Measurements from ENCODE around the gene EPB41L5. TPM values are rescaled to one million over a fixed set of nuclear protein-coding genes. Genes with fewer than 3 reads are reported as not detected.
"Not testable (repeated sequence)": the region's sequence is repeated elsewhere in the genome, so short reads cannot be mapped to it uniquely, and the experiment has no call there.

Gene EPB41L5
- total and polyA plus RNA-seq, 5 donors from 2014 or later = 2.8 to 5.4 (median 3.6) TPM

- no peak overlapping the region for H3K4me3 Mint-ChIP-seq
- DNase-seq = no peak
- no peak for ATAC-seq (ENCODE audit: low read depth in 2 of 2)
- H3K27ac Mint-ChIP-seq = no peak overlapping the region
- no peaks in the 10 kb centered on the region for H3K4me1 ChIP-seq (ENCODE audit: control insufficient read depth, insufficient read depth, low read length, poor library complexity, severe bottlenecking)
- no peak overlapping the region for H3K27ac ChIP-seq (ENCODE audit: insufficient read depth, low read length, poor library complexity, severe bottlenecking)
- H3K4me1 Mint-ChIP-seq = no peaks in the 10 kb centered on the region
- no peak overlapping the region for H3K4me3 ChIP-seq (ENCODE audit: low read depth, low read length)
- no peaks in the 10 kb centered on the region for H3K27me3 ChIP-seq (ENCODE audit: control insufficient read depth, insufficient read depth, low read length)
- no peaks in the 10 kb centered on the region for H3K9me3 ChIP-seq (ENCODE audit: control insufficient read depth in 2 of 2, low read length in 2 of 2)
- peaks cover 13% of the 10 kb centered on the region for H3K36me3 Mint-ChIP-seq
- no peaks in the 10 kb centered on the region for H3K27me3 Mint-ChIP-seq
- H3K36me3 ChIP-seq (ENCODE audit: control insufficient read depth, insufficient read depth, low read length) = no peaks in the 10 kb centered on the region
- H3K9me3 Mint-ChIP-seq = peaks cover 0 to 1% (median 0%) of the 10 kb centered on the region in 7 donors
Measured at GRCh38 chr2:120142528-120143219, 129.8 kb downstream of the EPB41L5 start.

GRCh38 chr2:120148229-120148628, 135.4 kb downstream of the EPB41L5 start:
- no peak for DNase-seq
- Histone ChIP-seq H3K27me3 (ENCODE audit: control insufficient read depth, insufficient read depth, low read length) (no peaks in the 10 kb centered on the region), H3K36me3 (ENCODE audit: control insufficient read depth, insufficient read depth, low read length) (no peaks in the 10 kb centered on the region), H3K4me1 (ENCODE audit: control insufficient read depth, insufficient read depth, low read length, poor library complexity, severe bottlenecking) (no peaks in the 10 kb centered on the region), H3K27ac (ENCODE audit: insufficient read depth, low read length, poor library complexity, severe bottlenecking) (no peak overlapping the region), H3K4me3 (ENCODE audit: low read depth, low read length) (no peak overlapping the region), H3K9me3 (ENCODE audit: control insufficient read depth in 2 of 2, low read length in 2 of 2) (peaks cover 0 to 4% of the 10 kb centered on the region in 2 experiments)
- peaks cover 31% of the 10 kb centered on the region for H3K36me3 Mint-ChIP-seq
- no peaks in the 10 kb centered on the region for H3K27me3 Mint-ChIP-seq
- no peaks in the 10 kb centered on the region for H3K4me1 Mint-ChIP-seq
- H3K4me3 Mint-ChIP-seq = no peak overlapping the region
- ATAC-seq (ENCODE audit: low read depth in 2 of 2) = no peak
- H3K27ac Mint-ChIP-seq = no peak overlapping the region
- H3K9me3 Mint-ChIP-seq = peaks cover 0 to 16% (median 2%) of the 10 kb centered on the region in 7 donors

GRCh38 chr2:120148669-120149068, 135.8 kb downstream of the EPB41L5 start:
- H3K36me3 Mint-ChIP-seq = peaks cover 36% of the 10 kb centered on the region
- H3K27me3 ChIP-seq (ENCODE audit: control insufficient read depth, insufficient read depth, low read length) = no peaks in the 10 kb centered on the region
- H3K27me3 Mint-ChIP-seq = no peaks in the 10 kb centered on the region
- H3K27ac Mint-ChIP-seq = no peak overlapping the region
- no peak for ATAC-seq (ENCODE audit: low read depth in 2 of 2)
- H3K9me3 ChIP-seq (ENCODE audit: control insufficient read depth in 2 of 2, low read length in 2 of 2) = peaks cover 0 to 4% of the 10 kb centered on the region in 2 experiments
- H3K4me1 ChIP-seq (ENCODE audit: control insufficient read depth, insufficient read depth, low read length, poor library complexity, severe bottlenecking) = no peaks in the 10 kb centered on the region
- no peaks in the 10 kb centered on the region for H3K36me3 ChIP-seq (ENCODE audit: control insufficient read depth, insufficient read depth, low read length)
- DNase-seq = no peak
- no peaks in the 10 kb centered on the region for H3K4me1 Mint-ChIP-seq
- H3K9me3 Mint-ChIP-seq = peaks cover 0 to 16% (median 2%) of the 10 kb centered on the region in 7 donors
- H3K4me3 ChIP-seq (ENCODE audit: low read depth, low read length) = no peak overlapping the region
- no peak overlapping the region for H3K27ac ChIP-seq (ENCODE audit: insufficient read depth, low read length, poor library complexity, severe bottlenecking)
- H3K4me3 Mint-ChIP-seq = no peak overlapping the region

- H3K27me3 Mint-ChIP-seq = no peaks in the 10 kb centered on the region
- H3K4me3 Mint-ChIP-seq = no peak overlapping the region
- H3K4me3 ChIP-seq (ENCODE audit: low read depth, low read length) = no peak overlapping the region
- H3K36me3 Mint-ChIP-seq = peaks cover 35% of the 10 kb centered on the region
- no peaks in the 10 kb centered on the region for H3K4me1 Mint-ChIP-seq
- no peaks in the 10 kb centered on the region for H3K36me3 ChIP-seq (ENCODE audit: control insufficient read depth, insufficient read depth, low read length)
- H3K4me1 ChIP-seq (ENCODE audit: control insufficient read depth, insufficient read depth, low read length, poor library complexity, severe bottlenecking) = no peaks in the 10 kb centered on the region
- no peak overlapping the region for H3K27ac ChIP-seq (ENCODE audit: insufficient read depth, low read length, poor library complexity, severe bottlenecking)
- H3K9me3 ChIP-seq (ENCODE audit: control insufficient read depth in 2 of 2, low read length in 2 of 2) = peaks cover 0 to 4% of the 10 kb centered on the region in 2 experiments
- no peaks in the 10 kb centered on the region for H3K27me3 ChIP-seq (ENCODE audit: control insufficient read depth, insufficient read depth, low read length)
- peaks cover 0 to 16% (median 2%) of the 10 kb centered on the region in 7 donors for H3K9me3 Mint-ChIP-seq
- ATAC-seq (ENCODE audit: low read depth in 2 of 2) = no peak
- no peak for DNase-seq
- no peak overlapping the region for H3K27ac Mint-ChIP-seq
Measured at GRCh38 chr2:120149406-120149805, 136.5 kb downstream of the EPB41L5 start.

- Histone ChIP-seq H3K4me1 (ENCODE audit: control insufficient read depth, insufficient read depth, low read length, poor library complexity, severe bottlenecking) (no peaks in the 10 kb centered on the region), H3K27ac (ENCODE audit: insufficient read depth, low read length, poor library complexity, severe bottlenecking) (no peak overlapping the region), H3K4me3 (ENCODE audit: low read depth, low read length) (no peak overlapping the region), H3K36me3 (ENCODE audit: control insufficient read depth, insufficient read depth, low read length) (no peaks in the 10 kb centered on the region), H3K9me3 (ENCODE audit: control insufficient read depth in 2 of 2, low read length in 2 of 2) (peaks cover 2 to 7% of the 10 kb centered on the region in 2 experiments), H3K27me3 (ENCODE audit: control insufficient read depth, insufficient read depth, low read length) (no peaks in the 10 kb centered on the region)
- DNase-seq (no peak), ATAC-seq (ENCODE audit: low read depth in 2 of 2) (no peak)
- H3K27ac Mint-ChIP-seq = no peak overlapping the region
- no peaks in the 10 kb centered on the region for H3K27me3 Mint-ChIP-seq
- H3K9me3 Mint-ChIP-seq = peaks cover 0 to 17% (median 2%) of the 10 kb centered on the region in 7 donors
- no peak overlapping the region for H3K4me3 Mint-ChIP-seq
- no peaks in the 10 kb centered on the region for H3K4me1 Mint-ChIP-seq
- H3K36me3 Mint-ChIP-seq = peaks cover 34% of the 10 kb centered on the region
Measured at GRCh38 chr2:120150040-120150482, 137.2 kb downstream of the EPB41L5 start.

- Histone ChIP-seq H3K4me3 (ENCODE audit: low read depth, low read length) (no peak overlapping the region), H3K27me3 (ENCODE audit: control insufficient read depth, insufficient read depth, low read length) (no peaks in the 10 kb centered on the region), H3K9me3 (ENCODE audit: control insufficient read depth in 2 of 2, low read length in 2 of 2) (peaks cover 12% of the 10 kb centered on the region in 2 experiments), H3K27ac (ENCODE audit: insufficient read depth, low read length, poor library complexity, severe bottlenecking) (no peak overlapping the region), H3K36me3 (ENCODE audit: control insufficient read depth, insufficient read depth, low read length) (no peaks in the 10 kb centered on the region), H3K4me1 (ENCODE audit: control insufficient read depth, insufficient read depth, low read length, poor library complexity, severe bottlenecking) (no peaks in the 10 kb centered on the region)
- H3K36me3 Mint-ChIP-seq = peaks cover 30% of the 10 kb centered on the region
- no peak for DNase-seq
- ATAC-seq (ENCODE audit: low read depth in 2 of 2) = no peak
- H3K27ac Mint-ChIP-seq = no peak overlapping the region
- peaks cover 10% of the 10 kb centered on the region for H3K27me3 Mint-ChIP-seq
- H3K9me3 Mint-ChIP-seq = peaks cover 0 to 19% (median 3%) of the 10 kb centered on the region in 7 donors
- H3K4me3 Mint-ChIP-seq = no peak overlapping the region
- H3K4me1 Mint-ChIP-seq = no peaks in the 10 kb centered on the region
Measured at GRCh38 chr2:120155308-120155707, 142.4 kb downstream of the EPB41L5 start.

GRCh38 chr2:120158658-120159057, 145.8 kb downstream of the EPB41L5 start:
- H3K4me1 Mint-ChIP-seq; H3K27me3 ChIP-seq (ENCODE audit: control insufficient read depth, insufficient read depth, low read length); H3K27ac ChIP-seq (ENCODE audit: insufficient read depth, low read length, poor library complexity, severe bottlenecking); H3K4me3 ChIP-seq (ENCODE audit: low read depth, low read length); H3K36me3 ChIP-seq (ENCODE audit: control insufficient read depth, insufficient read depth, low read length); H3K4me3 Mint-ChIP-seq; H3K4me1 ChIP-seq (ENCODE audit: control insufficient read depth, insufficient read depth, low read length, poor library complexity, severe bottlenecking); ATAC-seq (ENCODE audit: low read depth in 2 of 2); DNase-seq: not testable (repeated sequence)
- Mint-ChIP-seq H3K36me3 (peaks cover 17% of the 10 kb centered on the region), H3K27me3 (peaks cover 10% of the 10 kb centered on the region), H3K27ac (peak overlapping the region in 1 of 3 donors; percentile 26), H3K9me3 (peaks cover 0 to 10% (median 2%) of the 10 kb centered on the region in 7 donors)
- H3K9me3 ChIP-seq (ENCODE audit: control insufficient read depth in 2 of 2, low read length in 2 of 2) = peaks cover 8 to 12% of the 10 kb centered on the region in 2 experiments

- no peak overlapping the region for H3K27ac Mint-ChIP-seq
- Histone ChIP-seq H3K4me1 (ENCODE audit: control insufficient read depth, insufficient read depth, low read length, poor library complexity, severe bottlenecking) (no peaks in the 10 kb centered on the region), H3K36me3 (ENCODE audit: control insufficient read depth, insufficient read depth, low read length) (no peaks in the 10 kb centered on the region), H3K9me3 (ENCODE audit: control insufficient read depth in 2 of 2, low read length in 2 of 2) (no peaks in the 10 kb centered on the region), H3K27ac (ENCODE audit: insufficient read depth, low read length, poor library complexity, severe bottlenecking) (no peak overlapping the region), H3K4me3 (ENCODE audit: low read depth, low read length) (no peak overlapping the region), H3K27me3 (ENCODE audit: control insufficient read depth, insufficient read depth, low read length) (no peaks in the 10 kb centered on the region)
- H3K27me3 Mint-ChIP-seq = peaks cover 10% of the 10 kb centered on the region
- H3K36me3 Mint-ChIP-seq = peaks cover 11% of the 10 kb centered on the region
- no peak for DNase-seq
- H3K4me3 Mint-ChIP-seq = no peak overlapping the region
- peaks cover 0 to 4% (median 0%) of the 10 kb centered on the region in 7 donors for H3K9me3 Mint-ChIP-seq
- H3K4me1 Mint-ChIP-seq = no peaks in the 10 kb centered on the region
- no peak for ATAC-seq (ENCODE audit: low read depth in 2 of 2)
Measured at GRCh38 chr2:120161190-120161589, 148.3 kb downstream of the EPB41L5 start.
